ENCODE measurements around the gene MME.
"Not testable (repeated sequence)": the region's sequence is repeated elsewhere in the genome, so short reads cannot be mapped to it uniquely, and the experiment has no call there.

MME gene

DNA sequence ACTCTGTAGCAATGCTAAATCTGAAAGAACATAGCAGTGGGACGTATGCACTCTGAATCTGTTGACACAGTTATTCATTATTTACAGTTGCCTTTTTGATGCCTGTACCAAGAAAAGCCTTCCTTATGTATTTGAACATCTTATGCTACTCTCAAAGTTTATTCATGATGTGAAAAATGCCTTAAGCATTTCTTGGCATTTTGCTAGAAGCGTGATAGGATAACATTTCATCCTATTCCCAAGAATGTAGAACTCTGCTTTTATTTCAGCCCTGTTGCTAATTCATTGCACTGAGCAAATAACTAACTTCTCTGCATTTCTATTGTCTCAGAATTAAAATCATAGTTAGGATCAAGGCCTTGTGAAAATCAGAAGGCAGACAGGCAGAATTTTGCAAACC, 107.9 kb downstream of the MME start:
- FAIRE-seq, result no peak
- no peak for DNase-seq (ENCODE audit: insufficient read length, low spot score)

GRCh38 chr3:155189478-155189877, 109.4 kb downstream of the MME start:
- DNase-seq (ENCODE audit: insufficient read length, low spot score) (no peak), FAIRE-seq (peak; percentile 33)

DNA sequence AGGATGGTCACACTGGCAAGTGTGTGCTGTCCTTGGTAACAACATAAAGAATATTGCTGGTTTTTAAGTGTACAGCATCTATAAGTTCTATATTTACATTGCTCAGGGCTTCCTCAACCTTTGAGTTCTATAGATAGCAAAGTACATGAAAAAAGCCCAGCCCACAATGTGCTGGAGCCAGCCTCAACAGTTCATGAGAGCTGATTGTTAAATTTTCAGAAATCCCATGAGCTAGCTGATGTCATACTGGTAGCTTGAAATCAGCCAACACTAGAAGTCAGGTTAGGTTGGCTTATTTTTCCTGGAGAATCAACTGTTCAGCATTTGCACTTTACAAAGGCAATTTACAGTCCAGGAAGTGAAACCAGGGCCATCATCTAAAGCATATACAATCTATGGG, 110.6 kb downstream of the MME start:
- no peak for FAIRE-seq
- DNase-seq (ENCODE audit: insufficient read length, low spot score), result no peak

- no peak for DNase-seq (ENCODE audit: insufficient read length, low spot score)
- no peak for FAIRE-seq
Measured at GRCh38 chr3:155192957-155193746, 113.0 kb downstream of the MME start.

- no peak for DNase-seq (ENCODE audit: insufficient read length, low spot score)
Measured at GRCh38 chr3:155193868-155194267, 113.7 kb downstream of the MME start.

GRCh38 chr3:155194973-155195957, 115.1 kb downstream of the MME start:
- no peak for DNase-seq (ENCODE audit: insufficient read length, low spot score)
- no peak for FAIRE-seq

More at GRCh38 chr3:155193868-155194267, 113.7 kb downstream of the MME start:
- no peak for FAIRE-seq

DNA sequence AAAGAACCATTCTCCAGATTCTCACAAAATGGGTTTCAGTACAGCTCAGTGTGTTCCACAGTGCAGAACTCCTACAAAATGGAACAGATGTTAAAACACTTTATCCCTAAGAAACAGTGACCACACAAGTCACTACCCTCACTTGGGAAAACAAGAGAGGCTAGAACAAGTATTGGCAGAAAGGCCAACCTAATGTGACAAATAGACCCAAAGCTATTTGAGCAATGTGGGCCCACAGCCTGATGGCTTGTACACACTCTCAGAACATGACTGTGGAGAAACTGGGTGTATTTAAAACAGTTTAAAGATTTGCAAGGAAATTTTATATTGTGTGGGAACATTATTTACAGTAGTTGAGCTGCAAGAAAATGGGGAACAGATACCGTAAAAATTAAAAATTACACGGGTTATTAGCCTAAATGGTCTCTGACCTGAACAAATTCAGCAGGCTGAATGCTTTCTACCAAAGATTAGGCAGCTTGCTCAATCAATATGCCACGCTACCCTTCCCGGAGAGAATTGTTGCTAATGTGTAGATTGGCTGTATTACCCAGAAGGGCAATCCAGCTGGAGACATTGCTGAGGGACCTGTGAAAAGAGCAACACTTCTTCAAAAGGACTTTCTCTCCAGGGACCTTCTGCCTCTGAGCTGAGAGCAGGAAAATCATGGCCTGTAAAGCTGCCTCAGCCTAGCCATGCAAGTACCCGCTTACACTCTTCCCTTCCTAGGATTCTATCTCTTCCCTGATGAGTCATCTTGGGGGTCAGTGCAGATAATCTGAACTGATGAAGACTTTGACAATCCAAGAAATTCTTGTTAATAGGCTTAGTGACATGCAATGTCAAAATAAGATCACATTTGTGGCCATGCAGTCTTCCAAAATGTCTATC, 116.3 kb downstream of the MME start:
- DNase-seq (ENCODE audit: insufficient read length, low spot score) (no peak), FAIRE-seq (no peak)

- DNase-seq (ENCODE audit: insufficient read length, low spot score), result no peak
- FAIRE-seq, result no peak
Measured at GRCh38 chr3:155197786-155198185, 117.7 kb downstream of the MME start.

GRCh38 chr3:155202626-155203025, 122.5 kb downstream of the MME start:
- FAIRE-seq (no peak), DNase-seq (ENCODE audit: insufficient read length, low spot score) (no peak)

DNA sequence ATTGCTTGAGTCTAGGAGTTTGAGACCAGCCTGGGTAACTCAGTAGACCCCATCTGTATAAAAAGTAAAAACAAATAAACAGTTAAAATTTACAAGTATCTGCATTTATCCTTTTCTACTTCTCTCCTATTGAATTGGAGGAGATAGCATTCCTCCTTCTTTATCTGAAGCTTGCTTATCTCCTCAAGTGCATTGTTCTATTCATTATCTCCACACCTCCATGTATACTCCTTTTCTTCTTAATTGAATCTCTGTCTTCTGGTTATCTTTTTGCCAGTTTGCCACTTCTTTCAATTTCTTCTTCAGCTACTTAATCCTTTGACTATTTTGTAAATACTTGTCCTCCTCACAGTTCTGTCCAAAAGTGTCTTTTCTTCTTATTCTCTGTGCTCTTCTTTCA, 124.7 kb downstream of the MME start:
- no peak for FAIRE-seq

DNA sequence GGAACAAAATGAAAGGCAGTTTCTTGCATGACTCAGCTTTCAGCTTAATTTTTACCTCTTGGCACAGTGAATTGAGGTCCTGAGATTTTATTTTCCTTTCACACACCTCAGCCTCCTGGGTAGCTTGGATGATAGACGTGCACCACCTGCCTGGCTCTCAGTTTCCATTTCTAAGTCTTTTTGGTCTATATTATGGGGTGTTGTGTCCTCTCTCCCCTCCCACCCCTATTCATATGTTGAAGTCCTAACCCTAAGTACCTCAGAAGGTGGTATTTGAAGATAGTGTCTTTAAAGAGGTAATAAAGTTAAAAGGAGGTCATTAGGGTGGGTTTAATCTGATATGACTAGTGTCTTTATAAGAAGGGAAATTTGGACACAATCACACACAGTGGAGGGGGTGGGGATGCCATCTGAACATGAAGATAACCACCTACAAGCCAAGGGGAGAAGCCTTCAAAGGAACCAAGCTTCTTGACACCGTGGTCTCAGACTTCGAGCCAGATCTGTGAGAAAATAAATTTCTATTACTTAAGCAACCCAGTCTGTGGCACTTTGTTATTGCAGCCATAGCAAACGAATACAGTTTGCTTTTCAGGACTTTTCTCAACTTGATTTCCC, 128.2 kb downstream of the MME start:
- FAIRE-seq (no peak), DNase-seq (ENCODE audit: insufficient read length, low spot score) (no peak)

More for the DNA sequence above, 124.7 kb downstream of the MME start:
- no peak for DNase-seq (ENCODE audit: insufficient read length, low spot score)

GRCh38 chr3:155210736-155211135, 130.6 kb downstream of the MME start:
- DNase-seq (ENCODE audit: insufficient read length, low spot score) (no peak), FAIRE-seq (no peak)

DNA sequence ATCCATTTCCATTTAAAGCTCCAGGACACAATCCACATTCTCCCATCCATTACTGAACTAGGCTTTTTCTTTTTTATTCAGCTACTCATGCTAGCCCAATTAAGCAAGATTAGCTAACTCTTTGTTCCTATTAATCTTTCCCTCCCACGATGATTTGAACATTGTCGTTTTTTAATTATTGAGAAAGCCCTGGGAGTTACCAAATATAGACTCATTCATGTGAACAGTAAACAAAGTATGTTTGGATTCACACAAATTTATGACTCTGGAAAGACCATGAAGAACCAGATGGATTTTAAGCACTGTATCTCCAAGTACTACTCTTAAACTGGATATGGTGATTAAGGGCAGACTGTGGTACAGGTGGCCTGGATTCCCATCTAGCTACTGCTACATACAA, 131.1 kb downstream of the MME start:
- DNase-seq (ENCODE audit: insufficient read length, low spot score) (no peak), FAIRE-seq (no peak)

DNA sequence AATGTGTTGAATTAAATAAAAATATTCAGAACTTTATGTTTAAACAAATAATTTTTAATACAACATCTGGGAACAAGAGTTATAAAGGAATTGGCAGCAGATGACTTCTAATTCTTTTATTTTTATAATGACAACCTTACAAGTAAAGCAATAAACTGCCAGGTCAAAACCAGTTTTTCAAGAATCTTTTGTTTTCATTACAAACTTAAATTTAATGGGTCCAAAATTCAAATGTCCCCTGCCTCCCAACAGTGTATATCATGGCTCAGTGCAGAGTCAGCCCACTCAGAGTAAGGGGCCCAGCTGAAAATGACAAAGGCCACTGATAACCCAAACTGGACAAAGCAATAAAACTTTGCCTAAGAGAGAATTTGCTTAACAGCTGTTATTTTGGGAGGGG, 131.8 kb downstream of the MME start:
- no peak for DNase-seq (ENCODE audit: insufficient read length, low spot score)
- no peak for FAIRE-seq

GRCh38 chr3:155216007-155216406, 135.9 kb downstream of the MME start:
- DNase-seq (ENCODE audit: insufficient read length, low spot score); FAIRE-seq: not testable (repeated sequence)

GRCh38 chr3:155217591-155217990, 137.5 kb downstream of the MME start:
- no peak for FAIRE-seq
- DNase-seq (ENCODE audit: insufficient read length, low spot score), result no peak

- FAIRE-seq (no peak), DNase-seq (ENCODE audit: insufficient read length, low spot score) (no peak)
Measured at GRCh38 chr3:155218462-155218861, 138.3 kb downstream of the MME start.

GRCh38 chr3:155219106-155219505, 139.0 kb downstream of the MME start:
- no peak for FAIRE-seq

GRCh38 chr3:155225417-155225816, 145.3 kb downstream of the MME start:
- DNase-seq (ENCODE audit: insufficient read length, low spot score) (no peak), FAIRE-seq (no peak)

More at GRCh38 chr3:155219106-155219505, 139.0 kb downstream of the MME start:
- DNase-seq (ENCODE audit: insufficient read length, low spot score), result no peak

GRCh38 chr3:155227141-155227540, 147.0 kb downstream of the MME start:
- no peak for DNase-seq (ENCODE audit: insufficient read length, low spot score)
- FAIRE-seq, result no peak

Data from HTR-8/SVneo (cell line).